Astrocyte (in vitro differentiated cells and primary cell): ENCODE measurements around the gene JMJD4. TPM values are rescaled to one million over a fixed set of nuclear protein-coding genes. Genes with fewer than 3 reads are reported as not detected.

Experiments
- DNase-seq: peaks from one replicate; pipeline ENCODE4 v3.0.0-alpha.2; 2010; ENCODE audit warnings: low read depth
- FAIRE-seq: peaks from 2 replicates; lab custom pipeline; 2011; peaks lifted over from hg19 to GRCh38; lab: Jason Lieb, UNC
- H2AFZ ChIP-seq: 2 replicates; pipeline ENCODE4 v1.6.0; 2012; ENCODE audit warnings: low read depth, low read length, inconsistent platforms
- H3K27ac ChIP-seq: 2 replicates; pipeline ENCODE4 v1.5.1; 2011; ENCODE audit warnings: low read depth, low read length, inconsistent platforms
- H3K27me3 ChIP-seq: 2 replicates; pipeline ENCODE4 v1.6.0; 2011; ENCODE audit warnings: low read length, inconsistent platforms; ENCODE audit not compliant: insufficient read depth
- H3K36me3 ChIP-seq: 2 replicates; pipeline ENCODE4 v1.5.1; 2011; ENCODE audit warnings: low read length, inconsistent platforms; ENCODE audit not compliant: insufficient read depth
- H3K4me1 ChIP-seq: 2 replicates; pipeline ENCODE4 v1.5.1; 2011; ENCODE audit warnings: low read length, inconsistent platforms; ENCODE audit not compliant: insufficient read depth
- H3K4me2 ChIP-seq: 2 replicates; pipeline ENCODE4 v1.6.0; 2012; ENCODE audit warnings: low read length, inconsistent platforms
- H3K4me3 ChIP-seq: 2 replicates; pipeline ENCODE4 v1.5.1; 2011; ENCODE audit warnings: low read depth, mild to moderate bottlenecking, low read length, inconsistent platforms; ENCODE audit not compliant: insufficient read depth
- H3K79me2 ChIP-seq: 2 replicates; pipeline ENCODE4 v1.6.0; 2012; ENCODE audit warnings: mild to moderate bottlenecking, low read length, inconsistent platforms; ENCODE audit not compliant: insufficient read depth
- H3K9ac ChIP-seq: 2 replicates; pipeline ENCODE4 v1.6.0; 2012; ENCODE audit warnings: mild to moderate bottlenecking, low read length, inconsistent platforms
- H3K9me3 ChIP-seq: 2 replicates; pipeline ENCODE4 v1.5.1; 2012; ENCODE audit warnings: low read depth, mild to moderate bottlenecking, low read length, inconsistent platforms; ENCODE audit not compliant: insufficient read depth
- H4K20me1 ChIP-seq: 2 replicates; pipeline ENCODE4 v1.6.0; 2012; ENCODE audit warnings: low read length, inconsistent platforms; ENCODE audit not compliant: insufficient read depth
- H3K27ac Mint-ChIP-seq: one replicate; pipeline ENCODE4 v1.8.0; 2021; ENCODE audit warnings: mild to moderate bottlenecking, mixed read lengths; ENCODE audit not compliant: unreplicated experiment
- H3K27me3 Mint-ChIP-seq: one replicate; pipeline ENCODE4 v1.8.0; 2021; ENCODE audit warnings: low read depth, mixed read lengths; ENCODE audit not compliant: unreplicated experiment
- H3K36me3 Mint-ChIP-seq: one replicate; pipeline ENCODE4 v1.8.0; 2021; ENCODE audit warnings: low read depth, mixed read lengths; ENCODE audit not compliant: unreplicated experiment
- H3K4me1 Mint-ChIP-seq: one replicate; pipeline ENCODE4 v1.8.0; 2021; ENCODE audit warnings: low read depth, mixed read lengths; ENCODE audit not compliant: unreplicated experiment
- H3K4me3 Mint-ChIP-seq: one replicate; pipeline ENCODE4 v1.8.0; 2021; ENCODE audit warnings: mild to moderate bottlenecking, moderate library complexity, mixed read lengths; ENCODE audit not compliant: unreplicated experiment
- H3K9me3 Mint-ChIP-seq: one replicate; pipeline ENCODE4 v1.8.0; 2021; ENCODE audit warnings: mild to moderate bottlenecking, mixed read lengths; ENCODE audit not compliant: unreplicated experiment
- CTCF ChIP-seq: IDR thresholded peaks from 2 replicates; pipeline ENCODE4 v1.5.1; 2011; ENCODE audit warnings: low read depth, mild to moderate bottlenecking, inconsistent platforms, low read length, moderate library complexity; ENCODE audit not compliant: insufficient read depth
- EZH2 ChIP-seq: IDR thresholded peaks from 2 replicates; pipeline ENCODE4 v1.6.1; 2012; ENCODE audit warnings: mild to moderate bottlenecking, low read length, inconsistent platforms; ENCODE audit not compliant: insufficient read depth
- total RNA-seq: library from RNA; stranded (reverse); gene quantifications from 2 replicates; pipeline ENCODE4 v1.2.1, GENCODE V29; 2021

Gene JMJD4
- total RNA-seq, 1 donor from 2014 or later, result 17.5 TPM

GRCh38 chr1:227732586-227733308 is 2.4 kb downstream of the JMJD4 start:
- H3K4me3 Mint-ChIP-seq, result no peak overlapping the region
- H3K79me2 ChIP-seq, result peaks cover 53% of the 10 kb centered on the region
- no peak for TF ChIP-seq CTCF
- no peak for TF ChIP-seq EZH2
- no peaks in the 10 kb centered on the region for H3K9me3 Mint-ChIP-seq
- H3K36me3 ChIP-seq, result peaks cover 3% of the 10 kb centered on the region
- H3K4me2 ChIP-seq, result no peak overlapping the region
- H3K27me3 ChIP-seq, result no peaks in the 10 kb centered on the region
- no peak for FAIRE-seq
- no peak overlapping the region for H2AFZ ChIP-seq
- peaks cover 7% of the 10 kb centered on the region for H3K4me1 Mint-ChIP-seq
- H3K27ac ChIP-seq, result no peak overlapping the region
- H3K4me1 ChIP-seq, result peaks cover 16% of the 10 kb centered on the region
- DNase-seq, result no peak
- H3K36me3 Mint-ChIP-seq, result no peaks in the 10 kb centered on the region
- no peaks in the 10 kb centered on the region for H3K9me3 ChIP-seq
- no peak overlapping the region for H3K4me3 ChIP-seq
- H3K9ac ChIP-seq, result no peak overlapping the region
- peaks cover 62% of the 10 kb centered on the region for H4K20me1 ChIP-seq
- H3K27me3 Mint-ChIP-seq, result no peaks in the 10 kb centered on the region
- no peak overlapping the region for H3K27ac Mint-ChIP-seq

- Histone ChIP-seq H3K9ac (no peak overlapping the region), H3K36me3 (peaks cover 3% of the 10 kb centered on the region), H3K79me2 (peaks cover 45% of the 10 kb centered on the region), H3K4me2 (no peak overlapping the region), H2AFZ (no peak overlapping the region), H3K9me3 (no peaks in the 10 kb centered on the region), H3K27ac (no peak overlapping the region), H4K20me1 (peaks cover 54% of the 10 kb centered on the region), H3K27me3 (no peaks in the 10 kb centered on the region), H3K4me3 (no peak overlapping the region), H3K4me1 (peaks cover 16% of the 10 kb centered on the region)
- H3K4me1 Mint-ChIP-seq, result peaks cover 11% of the 10 kb centered on the region
- H3K36me3 Mint-ChIP-seq, result no peaks in the 10 kb centered on the region
- no peak for DNase-seq
- no peaks in the 10 kb centered on the region for H3K27me3 Mint-ChIP-seq
- no peak for TF ChIP-seq CTCF
- no peak for TF ChIP-seq EZH2
- H3K9me3 Mint-ChIP-seq, result no peaks in the 10 kb centered on the region
- H3K27ac Mint-ChIP-seq, result no peak overlapping the region
- FAIRE-seq, result no peak
- no peak overlapping the region for H3K4me3 Mint-ChIP-seq
Measured at GRCh38 chr1:227731696-227732585, 3.2 kb downstream of the JMJD4 start.
